Sciatic nerve (tissue), 2 donors: ENCODE data around the gene FAIM. TPM values are rescaled to one million over a fixed set of nuclear protein-coding genes. Genes with fewer than 3 reads are reported as not detected.
"Not testable (repeated sequence)": the region's sequence is repeated elsewhere in the genome, so short reads cannot be mapped to it uniquely, and the experiment has no call there.

Experiments used
- ATAC-seq: fragments of 200-7000 bp; cut with Tn5 transposase; one replicate; pipeline ENCODE4 v1.9.1; 2020; ENCODE audit warnings: mild to moderate bottlenecking, moderate library complexity
- DNase-seq: peaks from one replicate; pipeline ENCODE4 v3.0.0-alpha.2; 2020; ENCODE audit warnings: low spot score
- intact Hi-C: fragments of 100-400 bp; cut with DNase I; formaldehyde crosslinking; loops from one replicate; pipeline ENCODE4 v1.14.2; 2022
- total RNA-seq: library from RNA; stranded (reverse); fragmentation: NEBNext Ultra II Directional; extraction: Animal tissue kit (Norgen Biotek cat#: 25700); gene quantifications from one replicate; pipeline ENCODE4 v1.2.1, GENCODE V29; 2021
- donor health status: DM: no; HTN: no; CAD: no.
- donor health status: DM: no; HTN: no; CAD: no.

FAIM gene
- total RNA-seq, 1 donor from 2014 or later, result 10.4 TPM

- ATAC-seq (no peak), DNase-seq (no peak)
- intact Hi-C loops, result no loop called here
Measured at GRCh38 chr3:138657508-138657907, 48.9 kb downstream of the FAIM start.

- ATAC-seq, result no peak
- intact Hi-C loops, result no loop called here
- DNase-seq, result no peak
Measured at GRCh38 chr3:138668107-138668506, 59.5 kb downstream of the FAIM start.

- DNase-seq (no peak), ATAC-seq (no peak)
- intact Hi-C loops, result no loop called here
Measured at GRCh38 chr3:138670407-138670806, 61.8 kb downstream of the FAIM start.

GRCh38 chr3:138673641-138674530 lies 65.3 kb downstream of the FAIM start:
- peak; percentile 88 for ATAC-seq
- intact Hi-C loops, result no loop called here
- DNase-seq, result no peak

GRCh38 chr3:138675393-138675792 lies 66.8 kb downstream of the FAIM start:
- no peak for DNase-seq
- ATAC-seq, result no peak
- intact Hi-C loops, result no loop called here

GRCh38 chr3:138678086-138678485 lies 69.5 kb downstream of the FAIM start:
- intact Hi-C loops, result no loop called here
- ATAC-seq (no peak), DNase-seq (no peak)

- no peak for ATAC-seq
- intact Hi-C loops, result no loop called here
- no peak for DNase-seq
Measured at GRCh38 chr3:138678874-138679392, 70.4 kb downstream of the FAIM start.

GRCh38 chr3:138680974-138681373 lies 72.4 kb downstream of the FAIM start:
- DNase-seq, ATAC-seq, intact Hi-C loops: not testable (repeated sequence)

GRCh38 chr3:138681463-138682220 lies 73.1 kb downstream of the FAIM start:
- intact Hi-C loops, result no loop called here
- ATAC-seq, result no peak
- DNase-seq, result no peak

GRCh38 chr3:138682648-138683047 lies 74.1 kb downstream of the FAIM start:
- ATAC-seq (no peak), DNase-seq (no peak)
- intact Hi-C loops, result no loop called here

Other genes starting within 250 kb of the FAIM start
- gene ESYT3, start 174.2 kb upstream of the FAIM start, total RNA-seq, result 12.6 TPM
- 41.0 TPM for gene CEP70, start 14.5 kb upstream of the FAIM start, total RNA-seq
- 28.8 TPM for gene PIK3CB, start 226.2 kb downstream of the FAIM start, total RNA-seq